H1 (cell line): ENCODE measurements around the gene JUP. TPM values are rescaled to one million over a fixed set of nuclear protein-coding genes. Genes with fewer than 3 reads are reported as not detected.
A peak's percentile ranks its signal among the peaks of the same experiment; 100 is the strongest.

ENCODE experiments used
- BACH1 ChIP-seq: IDR thresholded peaks from 2 replicates; pipeline ENCODE4 v1.6.1; 2012; ENCODE audit warnings: low read length, improper control_type of control experiment
- CTCF ChIP-seq, 3 experiments: IDR thresholded peaks; 1 replicate in 2 of 3; 2 replicates in 1 of 3; pipeline versions ENCODE4 v1.5.1 to v1.6.1; 2011; ENCODE audit warnings: low read length in 3 of 3, mild to moderate bottlenecking in 3 of 3, inconsistent platforms in 2 of 3, low read depth in 1 of 3, moderate library complexity in 1 of 3; ENCODE audit not compliant: insufficient read depth in 1 of 3; ENCODE audit errors: control extremely low read depth in 1 of 3
- EZH2 ChIP-seq: fragments of 200-600 bp; sonication (generic); IDR thresholded peaks from 2 replicates; pipeline ENCODE4 v1.7.1; 2012; ENCODE audit warnings: low read depth, mild to moderate bottlenecking, moderate library complexity, low read length, inconsistent platforms; ENCODE audit not compliant: severe bottlenecking
- JUND ChIP-seq: IDR thresholded peaks from 2 replicates; pipeline ENCODE4 v1.6.1; 2011; ENCODE audit warnings: mild to moderate bottlenecking, improper control_type of control experiment, low read length
- KDM4A ChIP-seq: IDR thresholded peaks from one replicate; pipeline ENCODE4 v1.7.1; 2012; ENCODE audit warnings: low read depth, mild to moderate bottlenecking, moderate library complexity, low read length, inconsistent platforms; ENCODE audit not compliant: severe bottlenecking
- POU5F1 ChIP-seq: IDR thresholded peaks from 2 replicates; pipeline ENCODE4 v1.6.1; 2011; ENCODE audit warnings: low read depth, mild to moderate bottlenecking, low read length, moderate library complexity
- TBP ChIP-seq: IDR thresholded peaks from 2 replicates; pipeline ENCODE4 v1.6.1; 2011; ENCODE audit warnings: low read depth, low read length, improper control_type of control experiment
- TCF12 ChIP-seq: IDR thresholded peaks from 2 replicates; pipeline ENCODE4 v1.6.1; 2011; ENCODE audit warnings: low read depth, mild to moderate bottlenecking, low read length
- polyA plus RNA-seq, 7 experiments: library from polyadenylated mRNA; depleted of rRNA in 3 of 7; stranded (reverse) in 5 of 7; unstranded in 2 of 7; fragments of >200 nt in 5 of 7; fragments of 200-250 nt in 2 of 7; gene quantifications; 1 replicate in 5 of 7; 2 replicates in 1 of 7; 4 replicates in 1 of 7; pipeline versions ENCODE4 v1.2.1 to v1.2.3, GENCODE V29; 2011 to 2013; ENCODE audit warnings: missing spikeins in 2 of 7, mixed read lengths in 2 of 7
- total RNA-seq: library from RNA; stranded (reverse); fragmentation: NEBNext Ultra II Directional; extraction: Animal tissue kit (Norgen Biotek cat#: 25700); gene quantifications from 2 replicates; pipeline ENCODE4 v1.2.1, GENCODE V29; 2021

Gene JUP
- total and polyA plus RNA-seq, 2 of the 8 experiments (the other 6 are each of a cell fraction or from before 2014, with no cell fraction given), result 62.8 to 102 TPM

- no peak for TF ChIP-seq EZH2
- TF ChIP-seq POU5F1, result no peak
- peak; percentile 9 for TF ChIP-seq KDM4A
- 0 out of 2 replicates have a peak, but pooled peaks have one; percentile 50 for TF ChIP-seq TCF12
- TF ChIP-seq CTCF (IDR thresholded peaks at IDR 0.05; ENCODE audit: control extremely low read depth in 1 of 3, insufficient read depth in 1 of 3, low read depth in 1 of 3, low read length in 3 of 3), result peak in 1 of 3 experiments; percentile 20; a peak in 2 of 4 replicates
- no peak for TF ChIP-seq JUND
- no peak for TF ChIP-seq BACH1
- TF ChIP-seq TBP, result no peak
These were observed 7.5 kb upstream of the JUP start (continued) for GRCh38 chr17:41793784-41794539.
